ENCODE measurements around the gene NEMP1.

Gene NEMP1

GRCh38 chr12:57099766-57100165 lies 21.2 kb upstream of the NEMP1 start:
- H3K27me3 ChIP-seq (ENCODE audit: insufficient read depth, low read length, poor library complexity, severe bottlenecking): no peaks in the 10 kb centered on the region
- H3K4me2 ChIP-seq (ENCODE audit: low read depth, low read length, poor library complexity, severe bottlenecking): no peak overlapping the region
- H3F3A ChIP-seq (ENCODE audit: low read depth): no peaks in the 10 kb centered on the region
- H3K79me2 ChIP-seq (ENCODE audit: insufficient read depth, low read length): no peaks in the 10 kb centered on the region
- H3K4me3 ChIP-seq (ENCODE audit: low read length, poor library complexity, severe bottlenecking): no peak overlapping the region
- peaks cover 8% of the 10 kb centered on the region for H3K4me1 ChIP-seq (ENCODE audit: insufficient read depth, low read length, poor library complexity, severe bottlenecking)
- no peaks in the 10 kb centered on the region for H3K9me2 ChIP-seq (replicated peaks; ENCODE audit: low read depth, low read length)
- no peaks in the 10 kb centered on the region for H4K20me1 ChIP-seq (ENCODE audit: insufficient read depth, low read length, poor library complexity, severe bottlenecking)
- no peaks in the 10 kb centered on the region for H3K9me3 ChIP-seq (ENCODE audit: insufficient read depth, low read depth, low read length)
- no peak overlapping the region for H2AFZ ChIP-seq (ENCODE audit: low read length)
- H3K9ac ChIP-seq (ENCODE audit: low read depth, low read length, poor library complexity, severe bottlenecking): no peak overlapping the region
- TF ChIP-seq, protein P1, sequence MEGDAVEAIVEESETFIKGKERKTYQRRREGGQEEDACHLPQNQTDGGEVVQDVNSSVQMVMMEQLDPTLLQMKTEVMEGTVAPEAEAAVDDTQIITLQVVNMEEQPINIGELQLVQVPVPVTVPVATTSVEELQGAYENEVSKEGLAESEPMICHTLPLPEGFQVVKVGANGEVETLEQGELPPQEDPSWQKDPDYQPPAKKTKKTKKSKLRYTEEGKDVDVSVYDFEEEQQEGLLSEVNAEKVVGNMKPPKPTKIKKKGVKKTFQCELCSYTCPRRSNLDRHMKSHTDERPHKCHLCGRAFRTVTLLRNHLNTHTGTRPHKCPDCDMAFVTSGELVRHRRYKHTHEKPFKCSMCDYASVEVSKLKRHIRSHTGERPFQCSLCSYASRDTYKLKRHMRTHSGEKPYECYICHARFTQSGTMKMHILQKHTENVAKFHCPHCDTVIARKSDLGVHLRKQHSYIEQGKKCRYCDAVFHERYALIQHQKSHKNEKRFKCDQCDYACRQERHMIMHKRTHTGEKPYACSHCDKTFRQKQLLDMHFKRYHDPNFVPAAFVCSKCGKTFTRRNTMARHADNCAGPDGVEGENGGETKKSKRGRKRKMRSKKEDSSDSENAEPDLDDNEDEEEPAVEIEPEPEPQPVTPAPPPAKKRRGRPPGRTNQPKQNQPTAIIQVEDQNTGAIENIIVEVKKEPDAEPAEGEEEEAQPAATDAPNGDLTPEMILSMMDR (conservative IDR thresholded peaks at IDR 0.05; ENCODE audit: low read length): no peak
- TF ChIP-seq EZH2phosphoT487 (IDR thresholded peaks at IDR 0.05; ENCODE audit: borderline replicate concordance): no peak
- peaks cover 15% of the 10 kb centered on the region; the same call in 1 of the 2 replicates for H3K36me3 ChIP-seq (ENCODE audit: insufficient read depth, low read length)

DNA sequence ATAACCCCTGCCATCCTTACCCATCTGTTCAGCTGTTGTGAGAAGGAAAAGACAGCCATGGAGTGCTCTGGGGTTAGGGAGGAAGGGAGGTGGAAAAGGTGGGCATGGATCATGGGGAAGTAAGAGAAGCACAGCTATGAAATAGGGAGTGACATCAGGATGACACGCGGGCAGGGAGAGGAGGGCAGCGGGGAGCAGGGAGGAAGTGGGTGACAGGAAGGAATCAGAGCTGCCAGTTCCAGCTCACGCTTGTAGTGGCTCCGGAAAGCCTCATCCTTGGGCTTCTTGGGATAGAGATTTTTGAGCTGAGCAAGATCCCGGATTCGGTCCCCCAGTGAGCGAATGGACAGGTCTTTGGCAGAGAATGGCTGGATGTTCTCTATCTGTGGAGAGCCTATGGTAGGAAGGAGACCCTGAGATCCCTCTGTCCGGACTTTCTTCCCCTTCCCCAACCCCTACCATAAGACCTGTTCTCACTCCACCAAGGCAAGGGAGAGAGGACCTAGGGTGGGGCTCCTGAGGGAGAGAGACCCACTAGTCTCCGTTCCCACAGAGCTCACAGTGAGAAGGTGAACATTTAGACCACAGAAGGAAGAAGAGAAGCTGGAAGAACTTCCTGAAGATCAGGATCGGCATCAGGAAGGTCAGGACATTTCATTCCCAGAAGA lies 20.6 kb upstream of the NEMP1 start:
- no peak overlapping the region for H3K9ac ChIP-seq (ENCODE audit: low read depth, low read length, poor library complexity, severe bottlenecking)

DNA sequence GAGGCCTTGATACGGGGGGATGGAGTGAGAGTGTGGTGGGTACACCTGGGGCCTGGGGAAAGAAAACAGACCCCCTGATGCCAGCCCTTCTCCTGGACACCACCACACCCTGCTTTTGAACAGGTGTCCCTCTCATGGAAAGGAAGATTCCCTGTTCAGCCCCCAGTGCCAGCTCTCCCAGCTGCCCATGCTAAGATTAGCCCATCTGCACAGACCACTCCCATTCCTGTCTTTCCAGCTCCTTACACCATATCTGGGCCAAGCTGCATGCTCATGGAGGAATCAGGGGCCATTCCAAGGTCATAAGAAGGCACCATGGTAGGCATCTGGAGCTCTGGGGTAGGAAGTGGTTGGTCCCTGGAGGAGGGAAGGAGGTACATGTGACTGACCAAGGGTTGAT lies 20.0 kb upstream of the NEMP1 start:
- Histone ChIP-seq H3F3A (ENCODE audit: low read depth) (no peaks in the 10 kb centered on the region), H3K79me2 (ENCODE audit: insufficient read depth, low read length) (no peaks in the 10 kb centered on the region), H2AFZ (ENCODE audit: low read length) (no peak overlapping the region), H4K20me1 (ENCODE audit: insufficient read depth, low read length, poor library complexity, severe bottlenecking) (peaks cover 3% of the 10 kb centered on the region), H3K9me3 (ENCODE audit: insufficient read depth, low read depth, low read length) (no peaks in the 10 kb centered on the region), H3K9ac (ENCODE audit: low read depth, low read length, poor library complexity, severe bottlenecking) (no peak overlapping the region), H3K4me3 (ENCODE audit: low read length, poor library complexity, severe bottlenecking) (no peak overlapping the region), H3K36me3 (ENCODE audit: insufficient read depth, low read length) (peaks cover 5% of the 10 kb centered on the region; the same call in 1 of the 2 replicates), H3K4me2 (ENCODE audit: low read depth, low read length, poor library complexity, severe bottlenecking) (no peak overlapping the region), H3K9me2 (replicated peaks; ENCODE audit: low read depth, low read length) (no peaks in the 10 kb centered on the region), H3K4me1 (ENCODE audit: insufficient read depth, low read length, poor library complexity, severe bottlenecking) (peaks cover 8% of the 10 kb centered on the region), H3K27me3 (ENCODE audit: insufficient read depth, low read length, poor library complexity, severe bottlenecking) (no peaks in the 10 kb centered on the region)
- TF ChIP-seq, protein P1 (conservative IDR thresholded peaks at IDR 0.05; ENCODE audit: low read length): no peak
- TF ChIP-seq EZH2phosphoT487 (IDR thresholded peaks at IDR 0.05; ENCODE audit: borderline replicate concordance): no peak

More for the DNA sequence above, 20.6 kb upstream of the NEMP1 start:
- TF ChIP-seq, protein P1 (conservative IDR thresholded peaks at IDR 0.05; ENCODE audit: low read length): no peak
- no peak for TF ChIP-seq EZH2phosphoT487 (IDR thresholded peaks at IDR 0.05; ENCODE audit: borderline replicate concordance)
- no peak overlapping the region for H3K4me2 ChIP-seq (ENCODE audit: low read depth, low read length, poor library complexity, severe bottlenecking)
- H3K9me3 ChIP-seq (ENCODE audit: insufficient read depth, low read depth, low read length): no peaks in the 10 kb centered on the region
- H4K20me1 ChIP-seq (ENCODE audit: insufficient read depth, low read length, poor library complexity, severe bottlenecking): no peaks in the 10 kb centered on the region
- no peak overlapping the region for H2AFZ ChIP-seq (ENCODE audit: low read length)
- peaks cover 9% of the 10 kb centered on the region; the same call in 1 of the 2 replicates for H3K36me3 ChIP-seq (ENCODE audit: insufficient read depth, low read length)
- no peaks in the 10 kb centered on the region for H3K27me3 ChIP-seq (ENCODE audit: insufficient read depth, low read length, poor library complexity, severe bottlenecking)
- H3K9me2 ChIP-seq (replicated peaks; ENCODE audit: low read depth, low read length): no peaks in the 10 kb centered on the region
- no peaks in the 10 kb centered on the region for H3F3A ChIP-seq (ENCODE audit: low read depth)
- no peaks in the 10 kb centered on the region for H3K79me2 ChIP-seq (ENCODE audit: insufficient read depth, low read length)
- peaks cover 8% of the 10 kb centered on the region for H3K4me1 ChIP-seq (ENCODE audit: insufficient read depth, low read length, poor library complexity, severe bottlenecking)
- no peak overlapping the region for H3K4me3 ChIP-seq (ENCODE audit: low read length, poor library complexity, severe bottlenecking)
